ENCODE measurements around the gene GLT6D1.

- TF ChIP-seq EZH2 (IDR thresholded peaks at IDR 0.05; ENCODE audit: low read depth) (no peak), CTCF (conservative IDR thresholded peaks at IDR 0.05) (no peak)
Measured at GRCh38 chr9:135680056-135680455, 40.7 kb upstream of the GLT6D1 start.

All from PC-9 (cell line).